H9 (cell line): Measurements from ENCODE around the gene OGG1. TPM values are rescaled to one million over a fixed set of nuclear protein-coding genes. Genes with fewer than 3 reads are reported as not detected.

Source experiments
- DNase-seq: peaks from one replicate; pipeline ENCODE4 v3.0.0-alpha.2; 2017
- H2AFZ ChIP-seq: one replicate; pipeline ENCODE4 v1.6.1; 2013; ENCODE audit warnings: mild to moderate bottlenecking, low read length, control low read depth, moderate library complexity
- H2AK5ac ChIP-seq: 2 replicates; pipeline ENCODE4 v1.6.1; 2013; ENCODE audit warnings: low read length, control low read depth, mixed read lengths; ENCODE audit not compliant: insufficient read length
- H2BK120ac ChIP-seq: one replicate; pipeline ENCODE4 v1.6.1; 2013; ENCODE audit warnings: low read depth, mild to moderate bottlenecking, low read length, control low read depth, inconsistent platforms; ENCODE audit not compliant: poor library complexity, severe bottlenecking
- H2BK12ac ChIP-seq: 2 replicates; pipeline ENCODE4 v1.6.1; 2013; ENCODE audit warnings: low read length, control low read depth, mixed read lengths, low read depth; ENCODE audit not compliant: insufficient read length
- H2BK15ac ChIP-seq: 2 replicates; pipeline ENCODE4 v1.6.1; 2013; ENCODE audit warnings: low read depth, low read length, control low read depth
- H2BK20ac ChIP-seq: one replicate; pipeline ENCODE4 v1.6.1; 2013; ENCODE audit warnings: low read depth, mild to moderate bottlenecking, low read length, control low read depth, inconsistent platforms; ENCODE audit not compliant: poor library complexity, severe bottlenecking
- H2BK5ac ChIP-seq: 2 replicates; pipeline ENCODE4 v1.6.1; 2013; ENCODE audit warnings: low read length, control low read depth, mixed read lengths; ENCODE audit not compliant: insufficient read length
- H3K14ac ChIP-seq: 2 replicates; pipeline ENCODE4 v1.6.1; 2013; ENCODE audit warnings: low read length, control low read depth; ENCODE audit not compliant: insufficient read depth
- H3K18ac ChIP-seq: 2 replicates; pipeline ENCODE4 v1.6.1; 2013; ENCODE audit warnings: low read depth, mild to moderate bottlenecking, mixed read lengths, low read length, control low read depth; ENCODE audit not compliant: insufficient read length
- H3K23ac ChIP-seq: 2 replicates; pipeline ENCODE4 v1.6.1; 2013; ENCODE audit warnings: low read length, control low read depth, mixed read lengths, low read depth; ENCODE audit not compliant: insufficient read length
- H3K23me2 ChIP-seq: 2 replicates; pipeline ENCODE4 v1.6.1; 2013; ENCODE audit warnings: low read depth, mild to moderate bottlenecking, mixed read lengths, low read length, control low read depth; ENCODE audit not compliant: insufficient read length, poor library complexity, severe bottlenecking
- H3K27ac ChIP-seq: 2 replicates; pipeline ENCODE4 v1.5.1; 2013; ENCODE audit warnings: low read length, control low read depth, mixed read lengths, low read depth; ENCODE audit not compliant: insufficient read length
- H3K27me3 ChIP-seq: 2 replicates; pipeline ENCODE4 v1.6.1; 2013; ENCODE audit warnings: low read length, control low read depth, inconsistent platforms; ENCODE audit not compliant: insufficient read depth
- H3K4ac ChIP-seq: 2 replicates; pipeline ENCODE4 v1.6.1; 2013; ENCODE audit warnings: low read depth, mild to moderate bottlenecking, control low read depth, inconsistent platforms, low read length, moderate library complexity
- H3K4me1 ChIP-seq: 2 replicates; pipeline ENCODE4 v1.6.1; 2013; ENCODE audit warnings: low read length, control low read depth, inconsistent platforms; ENCODE audit not compliant: insufficient read depth
- H3K4me2 ChIP-seq: 2 replicates; pipeline ENCODE4 v1.6.1; 2013; ENCODE audit warnings: low read length, control low read depth, mixed read lengths; ENCODE audit not compliant: insufficient read length, insufficient read depth
- H3K56ac ChIP-seq: 2 replicates; pipeline ENCODE4 v1.6.1; 2013; ENCODE audit warnings: low read depth, mild to moderate bottlenecking, mixed read lengths, low read length, control low read depth; ENCODE audit not compliant: insufficient read length
- H3K79me1 ChIP-seq: 2 replicates; pipeline ENCODE4 v1.6.1; 2013; ENCODE audit warnings: low read depth, mild to moderate bottlenecking, moderate library complexity, low read length, control low read depth, inconsistent platforms; ENCODE audit not compliant: insufficient read depth, poor library complexity, severe bottlenecking
- H3K79me2 ChIP-seq: 2 replicates; pipeline ENCODE4 v1.6.1; 2013; ENCODE audit warnings: low read length, control low read depth, inconsistent platforms; ENCODE audit not compliant: insufficient read depth
- H3K9ac ChIP-seq: 2 replicates; pipeline ENCODE4 v1.6.1; 2013; ENCODE audit warnings: low read length, control low read depth, mixed read lengths; ENCODE audit not compliant: insufficient read length; ENCODE audit errors: extremely low read depth
- H3K9me3 ChIP-seq: one replicate; pipeline ENCODE4 v1.6.1; 2013; ENCODE audit warnings: low read depth, low read length, inconsistent platforms; ENCODE audit not compliant: control insufficient read depth
- H3T11ph ChIP-seq: one replicate; pipeline ENCODE4 v1.6.1; 2013; ENCODE audit warnings: mild to moderate bottlenecking, low read length, control low read depth, inconsistent platforms
- H4K20me1 ChIP-seq: one replicate; pipeline ENCODE4 v1.6.1; 2013; ENCODE audit not compliant: control insufficient read depth, insufficient read length, insufficient read depth
- H4K5ac ChIP-seq: 2 replicates; pipeline ENCODE4 v1.6.1; 2013; ENCODE audit warnings: low read depth, mild to moderate bottlenecking, mixed read lengths, low read length, control low read depth; ENCODE audit not compliant: insufficient read length
- H4K8ac ChIP-seq: replicated peaks from 2 replicates; pipeline ENCODE4 v1.6.1; 2013; ENCODE audit warnings: low read length, control low read depth, mixed read lengths, low read depth; ENCODE audit not compliant: insufficient read length
- H4K91ac ChIP-seq: 2 replicates; pipeline ENCODE4 v1.6.1; 2013; ENCODE audit warnings: low read depth, mild to moderate bottlenecking, moderate library complexity, mixed read lengths, low read length, control low read depth; ENCODE audit not compliant: insufficient read length
- H3K27ac Mint-ChIP-seq, 3 experiments: 2 replicates in 2 of 3; 3 replicates in 1 of 3; pipeline ENCODE4 v1.8.0; 2020 to 2021; ENCODE audit warnings: mixed read lengths in 3 of 3, mild to moderate bottlenecking in 1 of 3, moderate library complexity in 1 of 3
- H3K27me3 Mint-ChIP-seq: 2 replicates; pipeline ENCODE4 v1.8.0; 2021; ENCODE audit warnings: low read depth, mild to moderate bottlenecking, moderate library complexity, mixed read lengths
- H3K36me3 Mint-ChIP-seq, 3 experiments: 2 replicates in 2 of 3; 3 replicates in 1 of 3; pipeline ENCODE4 v1.8.0; 2020 to 2021; ENCODE audit warnings: low read depth in 3 of 3, mixed read lengths in 3 of 3; ENCODE audit not compliant: insufficient read depth in 1 of 3
- H3K4me1 Mint-ChIP-seq, 2 experiments: 2 replicates each; pipeline ENCODE4 v1.8.0; 2020; ENCODE audit warnings: mixed read lengths in 2 of 2
- H3K4me3 Mint-ChIP-seq, 2 experiments: 2 replicates in 1 of 2; 3 replicates in 1 of 2; pipeline ENCODE4 v1.8.0; 2020 to 2021; ENCODE audit warnings: mild to moderate bottlenecking in 2 of 2, mixed read lengths in 2 of 2, moderate library complexity in 1 of 2
- H3K9me3 Mint-ChIP-seq, 2 experiments: 2 replicates in 1 of 2; 3 replicates in 1 of 2; pipeline ENCODE4 v1.8.0; 2020; ENCODE audit warnings: mild to moderate bottlenecking in 2 of 2, mixed read lengths in 2 of 2, moderate library complexity in 1 of 2
- WGBS: extraction: QIAGEN DNeasy Blood & Tissue Kit; methylation state at CpG from one replicate; pipeline ENCODE4 v1.1.7; 2013; ENCODE audit warnings: missing lambda C conversion rate, low lambda C conversion rate, mixed read lengths; ENCODE audit not compliant: insufficient read length; ENCODE audit errors: extremely low coverage; 5-methylcytosine and 5-hydroxymethylcytosine counted together
- total RNA-seq: library from RNA; stranded (reverse); gene quantifications from 2 replicates; pipeline ENCODE4 v1.2.1, GENCODE V29; 2021
- TF ChIP-seq, protein P1 (sequence below): fragments of 200-600 bp; sonication (generic); conservative IDR thresholded peaks from 3 replicates; pipeline ENCODE4 v1.8.0; 2021; ENCODE audit warnings: antibody characterized with exemption, mild to moderate bottlenecking

The OGG1 gene
- total RNA-seq, 1 experiment from 2014 or later, result 43.4 TPM

DNA sequence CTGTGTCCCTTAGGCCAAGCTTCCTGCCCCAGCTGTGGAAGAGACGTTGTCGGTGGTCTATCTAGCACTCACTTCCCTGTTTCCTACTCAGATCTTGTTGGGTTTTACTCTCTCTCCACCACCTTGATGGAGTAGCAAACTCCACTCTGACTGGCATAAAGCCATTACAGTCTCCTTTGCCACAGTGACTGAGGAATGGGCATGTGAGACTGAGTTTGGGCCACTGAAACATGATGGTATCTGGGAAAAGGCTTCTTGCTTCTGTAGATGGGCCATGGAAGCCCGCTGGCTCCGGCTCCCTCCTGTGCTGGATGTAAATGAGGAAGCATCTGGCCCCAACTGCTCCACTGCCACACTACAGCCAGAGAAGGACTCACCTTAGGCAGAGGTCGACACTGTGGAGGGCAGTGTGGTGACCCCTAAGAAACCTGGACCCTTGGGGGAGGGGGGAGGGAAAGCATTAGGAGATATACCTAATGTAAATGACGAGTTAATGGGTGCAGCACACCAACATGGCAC, 29.4 kb downstream of the OGG1 start:
- H2AK5ac ChIP-seq, result no peak overlapping the region
- Mint-ChIP-seq H3K27me3 (peaks cover 9% of the 10 kb centered on the region), H3K27ac (no peak overlapping the region), H3K4me3 (no peak overlapping the region), H3K9me3 (no peaks in the 10 kb centered on the region), H3K4me1 (peaks cover 7 to 8% of the 10 kb centered on the region in 2 experiments; a peak in 3 of 4 replicates), H3K36me3 (peaks cover 10 to 39% (median 32%) of the 10 kb centered on the region in 3 experiments; a peak in 6 of 7 replicates)
- no peaks in the 10 kb centered on the region for H3K4me1 ChIP-seq
- no peak overlapping the region for H3T11ph ChIP-seq
- H3K14ac ChIP-seq, result no peak overlapping the region
- H3K23me2 ChIP-seq, result no peaks in the 10 kb centered on the region
- no peak overlapping the region for H2BK5ac ChIP-seq
- no peak overlapping the region for H3K9ac ChIP-seq
- TF ChIP-seq, protein P1, sequence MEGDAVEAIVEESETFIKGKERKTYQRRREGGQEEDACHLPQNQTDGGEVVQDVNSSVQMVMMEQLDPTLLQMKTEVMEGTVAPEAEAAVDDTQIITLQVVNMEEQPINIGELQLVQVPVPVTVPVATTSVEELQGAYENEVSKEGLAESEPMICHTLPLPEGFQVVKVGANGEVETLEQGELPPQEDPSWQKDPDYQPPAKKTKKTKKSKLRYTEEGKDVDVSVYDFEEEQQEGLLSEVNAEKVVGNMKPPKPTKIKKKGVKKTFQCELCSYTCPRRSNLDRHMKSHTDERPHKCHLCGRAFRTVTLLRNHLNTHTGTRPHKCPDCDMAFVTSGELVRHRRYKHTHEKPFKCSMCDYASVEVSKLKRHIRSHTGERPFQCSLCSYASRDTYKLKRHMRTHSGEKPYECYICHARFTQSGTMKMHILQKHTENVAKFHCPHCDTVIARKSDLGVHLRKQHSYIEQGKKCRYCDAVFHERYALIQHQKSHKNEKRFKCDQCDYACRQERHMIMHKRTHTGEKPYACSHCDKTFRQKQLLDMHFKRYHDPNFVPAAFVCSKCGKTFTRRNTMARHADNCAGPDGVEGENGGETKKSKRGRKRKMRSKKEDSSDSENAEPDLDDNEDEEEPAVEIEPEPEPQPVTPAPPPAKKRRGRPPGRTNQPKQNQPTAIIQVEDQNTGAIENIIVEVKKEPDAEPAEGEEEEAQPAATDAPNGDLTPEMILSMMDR, result no peak
- no peaks in the 10 kb centered on the region for H3K79me2 ChIP-seq
- no peak overlapping the region for H2BK12ac ChIP-seq
- H3K23ac ChIP-seq, result no peak overlapping the region
- no peaks in the 10 kb centered on the region for H3K79me1 ChIP-seq
- H2BK15ac ChIP-seq, result no peak overlapping the region
- no peak for DNase-seq
- H3K4me2 ChIP-seq, result no peak overlapping the region
- no peak overlapping the region for H3K4ac ChIP-seq
- no peaks in the 10 kb centered on the region for H4K20me1 ChIP-seq
- no peak overlapping the region for H4K8ac ChIP-seq
- no peaks in the 10 kb centered on the region for H3K9me3 ChIP-seq
- no CpG with 5 or more reads among the region's 6 CpGs for WGBS
- H2BK120ac ChIP-seq, result no peak overlapping the region
- H4K91ac ChIP-seq, result no peak overlapping the region
- H3K27me3 ChIP-seq, result no peaks in the 10 kb centered on the region; the same call in 1 of the 2 replicates
- H3K27ac ChIP-seq, result no peak overlapping the region
- no peak overlapping the region for H2AFZ ChIP-seq
- H2BK20ac ChIP-seq, result no peak overlapping the region
- no peak overlapping the region for H3K56ac ChIP-seq
- H4K5ac ChIP-seq, result no peak overlapping the region
- no peak overlapping the region for H3K18ac ChIP-seq
